Measurements from ENCODE around the gene PGM1. TPM values are rescaled to one million over a fixed set of nuclear protein-coding genes. Genes with fewer than 3 reads are reported as not detected.
A peak's percentile ranks its signal among the peaks of the same experiment; 100 is the strongest.

The PGM1 gene
- total and polyA plus RNA-seq, 2 of the 4 experiments (the other 2 are of a cell fraction), result 42.6 to 94.5 TPM

DNA sequence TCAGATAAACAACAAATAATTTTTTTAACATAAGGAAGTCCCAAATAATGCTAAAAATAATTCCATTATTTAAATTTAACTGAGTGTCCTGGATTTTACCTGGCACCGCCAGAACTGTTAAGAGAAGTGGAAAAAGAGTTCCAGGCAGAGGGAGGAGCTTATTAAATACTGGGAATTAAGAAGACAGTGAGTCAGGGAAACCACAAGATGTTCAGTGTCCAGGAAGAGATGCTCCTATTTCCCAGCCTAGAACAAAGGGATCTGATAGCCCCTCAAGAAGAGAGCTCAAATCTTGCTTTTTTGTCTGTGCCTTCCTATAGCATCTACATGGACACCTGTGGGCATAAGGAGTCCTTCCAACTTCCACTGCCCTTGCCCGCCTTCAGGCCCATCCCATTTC lies 85.9 kb downstream of the PGM1 start:
- H3K56ac ChIP-seq (ENCODE audit: extremely low read depth, insufficient read depth, low read length), result no peak overlapping the region
- 0 out of 2 replicates have a peak, but pooled peaks cover 6% of the 10 kb centered on the region for H3K27me3 ChIP-seq (ENCODE audit: control insufficient read depth, insufficient read depth, low read length)
- H2AK5ac ChIP-seq (ENCODE audit: low read depth, low read length), result no peak overlapping the region
- POLR2A ChIA-PET (ENCODE audit: unreplicated experiment), result no interaction called here
- no peak overlapping the region for H4K5ac ChIP-seq (ENCODE audit: low read depth, low read length)
- H2AK9ac ChIP-seq (replicated peaks; ENCODE audit: low read depth, low read length, poor library complexity), result no peak overlapping the region
- no peak overlapping the region for H2BK5ac ChIP-seq (ENCODE audit: low read depth, low read length, poor library complexity, severe bottlenecking)
- H3K79me1 ChIP-seq (ENCODE audit: low read depth in 1 of 2, low read length in 2 of 2), result no peaks in the 10 kb centered on the region
- DNase-seq (peak; percentile 48), ATAC-seq (ENCODE audit: low read depth) (no peak)
- H2BK20ac ChIP-seq (ENCODE audit: low read depth, low read length), result no peak overlapping the region
- no peak overlapping the region for H3K14ac ChIP-seq (replicated peaks; ENCODE audit: low read depth, low read length)
- H3K4me3 ChIP-seq (ENCODE audit: insufficient read depth, low read depth, low read length), result no peak overlapping the region
- H3K18ac ChIP-seq (ENCODE audit: low read depth, low read length), result no peak overlapping the region
- no peak overlapping the region for H4K8ac ChIP-seq (ENCODE audit: low read depth in 2 of 2, low read length in 2 of 2)
- no peak overlapping the region for H4K91ac ChIP-seq (ENCODE audit: insufficient read depth, low read depth, low read length)
- no CpG with 5 or more reads among the region's 2 CpGs for WGBS, 2 experiments (ENCODE audit: extremely low coverage in 2 of 2, insufficient read length in 1 of 2)
- peaks cover 4% of the 10 kb centered on the region; the same call in 1 of the 2 replicates for H3K9me3 ChIP-seq (ENCODE audit: control insufficient read depth, insufficient read depth, low read length)
- no peak overlapping the region for H2AFZ ChIP-seq (replicated peaks; ENCODE audit: low read length, poor library complexity)
- intact Hi-C loops (cut with micrococcal nuclease), result no loop called here
- BruUV-seq (replicated peaks), result no TSS peak
- H2BK120ac ChIP-seq (ENCODE audit: low read depth, low read length), result no peak overlapping the region
- CTCF ChIA-PET, result no interaction called here
- no peak overlapping the region for H3K4ac ChIP-seq (ENCODE audit: low read depth, low read length)
- in situ Hi-C loops (cut with MboI; ENCODE audit: low sequenced_read_pairs), result loop anchor here (5.0 to 10.0 kb wide), 3 partner anchors 236 to 563 kb away; no protein-coding TSS in a partner anchor
- H3K23ac ChIP-seq (ENCODE audit: low read depth, low read length), result no peak overlapping the region
- dilution Hi-C loops (cut with HindIII; ENCODE audit: low sequenced_read_pairs, unreplicated experiment), result no loop called here
- no peaks in the 10 kb centered on the region for H3K4me1 ChIP-seq (ENCODE audit: control insufficient read depth, insufficient read depth, low read length)
- 0 out of 2 replicates have a peak, but pooled peaks cover 3% of the 10 kb centered on the region for H3K9me1 ChIP-seq (ENCODE audit: insufficient read depth, low read length)
- H3K36me3 ChIP-seq (ENCODE audit: control insufficient read depth, insufficient read depth, low read length), result no peaks in the 10 kb centered on the region
- H3K27ac ChIP-seq (ENCODE audit: insufficient read depth, low read length), result no peak overlapping the region
- H3K4me2 ChIP-seq (ENCODE audit: low read depth, low read length), result no peak overlapping the region
- no peak for TF ChIP-seq RFX5 (IDR thresholded peaks at IDR 0.05; ENCODE audit: low read depth, low read length)
- H3K9ac ChIP-seq (ENCODE audit: low read depth, low read length), result no peak overlapping the region
- no peak overlapping the region for H2BK15ac ChIP-seq (ENCODE audit: low read depth, low read length)
- no peaks in the 10 kb centered on the region for H4K20me1 ChIP-seq (ENCODE audit: insufficient read depth, low read length)

Measured in IMR-90 (cell line).